GM23338 (cell line): ENCODE data around the gene TTBK2. TPM values are rescaled to one million over a fixed set of nuclear protein-coding genes. Genes with fewer than 3 reads are reported as not detected.

Experiments
- ATAC-seq: fragments of 200-7000 bp; cut with Tn5 transposase; 3 replicates; pipeline ENCODE4 v1.9.1; 2020
- DNase-seq: peaks from one replicate; pipeline ENCODE4 v3.0.0-alpha.2; 2015; ENCODE audit warnings: low spot score
- H2AFZ ChIP-seq: fragments of 200-600 bp; sonication (generic); 2 replicates; pipeline ENCODE4 v1.8.0; 2016; ENCODE audit warnings: antibody characterized with exemption, mild to moderate bottlenecking, moderate library complexity
- H3F3A ChIP-seq: fragments of 200-600 bp; sonication (generic); replicated peaks from 2 replicates; pipeline ENCODE4 v1.8.0; 2017; ENCODE audit warnings: antibody characterized with exemption, mixed run types, low read depth
- H3K27ac ChIP-seq: fragments of 200-600 bp; sonication (generic); 2 replicates; pipeline ENCODE4 v1.6.1; 2016; ENCODE audit warnings: low read depth
- H3K27me3 ChIP-seq: fragments of 200-600 bp; sonication (generic); 2 replicates; pipeline ENCODE4 v1.8.0; 2016; ENCODE audit warnings: mild to moderate bottlenecking, mixed run types, moderate library complexity; ENCODE audit not compliant: insufficient read depth
- H3K36me3 ChIP-seq: fragments of 200-600 bp; sonication (generic); 2 replicates; pipeline ENCODE4 v1.8.0; 2016; ENCODE audit warnings: mild to moderate bottlenecking; ENCODE audit not compliant: insufficient read depth
- H3K4me1 ChIP-seq: fragments of 200-600 bp; sonication (generic); 2 replicates; pipeline ENCODE4 v1.8.0; 2016; ENCODE audit warnings: mild to moderate bottlenecking, moderate library complexity; ENCODE audit not compliant: insufficient read depth
- H3K4me2 ChIP-seq: fragments of 200-600 bp; sonication (generic); 2 replicates; pipeline ENCODE4 v1.7.1; 2017; ENCODE audit warnings: mixed run types
- H3K4me3 ChIP-seq: fragments of 200-600 bp; sonication (generic); 2 replicates; pipeline ENCODE4 v1.6.1; 2016; ENCODE audit warnings: mixed run types
- H3K79me2 ChIP-seq: fragments of 200-600 bp; sonication (generic); replicated peaks from 2 replicates; pipeline ENCODE4 v1.8.0; 2017; ENCODE audit warnings: mild to moderate bottlenecking; ENCODE audit not compliant: insufficient read depth
- H3K9me2 ChIP-seq: fragments of 200-600 bp; sonication (generic); 2 replicates; pipeline ENCODE4 v1.8.0; 2017; ENCODE audit not compliant: insufficient read depth
- H4K20me1 ChIP-seq: fragments of 200-600 bp; sonication (generic); replicated peaks from 2 replicates; pipeline ENCODE4 v1.8.0; 2017; ENCODE audit warnings: mild to moderate bottlenecking; ENCODE audit not compliant: insufficient read depth
- H3K27ac Mint-ChIP-seq: 2 replicates; pipeline ENCODE4 v1.8.0; 2020; ENCODE audit warnings: inconsistent platforms, mild to moderate bottlenecking, moderate library complexity, mixed read lengths
- H3K27me3 Mint-ChIP-seq: 3 replicates; pipeline ENCODE4 v1.8.0; 2022; ENCODE audit warnings: low read depth, mild to moderate bottlenecking, moderate library complexity, mixed read lengths, inconsistent platforms; ENCODE audit not compliant: insufficient read depth, poor library complexity
- H3K36me3 Mint-ChIP-seq: 3 replicates; pipeline ENCODE4 v1.8.0; 2021; ENCODE audit warnings: low read depth, mild to moderate bottlenecking, inconsistent platforms, moderate library complexity, mixed read lengths
- H3K4me1 Mint-ChIP-seq: 3 replicates; pipeline ENCODE4 v1.8.0; 2020; ENCODE audit warnings: mild to moderate bottlenecking, inconsistent platforms, mixed read lengths
- H3K4me3 Mint-ChIP-seq: 3 replicates; pipeline ENCODE4 v1.8.0; 2021; ENCODE audit warnings: moderate library complexity, mild to moderate bottlenecking, inconsistent platforms, mixed read lengths
- H3K9me3 Mint-ChIP-seq: 3 replicates; pipeline ENCODE4 v1.8.0; 2020; ENCODE audit warnings: moderate library complexity, mild to moderate bottlenecking, inconsistent platforms, mixed read lengths
- CREB1 ChIP-seq: fragments of 250-450 bp; sonication (Bioruptor Pico); IDR thresholded peaks from 2 replicates; pipeline ENCODE4 v1.5.0; 2020; ENCODE audit warnings: low read depth, mild to moderate bottlenecking, moderate library complexity
- CTCF ChIP-seq, 2 experiments: fragments of 200-600 bp in 1 of 2; sonication (generic) in 1 of 2; conservative IDR thresholded peaks; 2 replicates each; pipeline versions ENCODE4 v1.5.1 to v1.6.1; 2016 to 2017; ENCODE audit warnings: antibody characterized with exemption in 2 of 2, low read depth in 2 of 2, mild to moderate bottlenecking in 2 of 2, moderate library complexity in 1 of 2
- ETS1 ChIP-seq: IDR thresholded peaks from 2 replicates; pipeline ENCODE4 v1.6.1; 2016; ENCODE audit warnings: antibody characterized with exemption
- EZH2 ChIP-seq: fragments of 200-600 bp; sonication (generic); IDR thresholded peaks from one replicate; pipeline ENCODE4 v1.8.0; 2017; ENCODE audit warnings: antibody characterized with exemption, mild to moderate bottlenecking, low read depth; ENCODE audit not compliant: unreplicated experiment
- EZH2phosphoT487 ChIP-seq: fragments of 200-600 bp; sonication (generic); IDR thresholded peaks from one replicate; pipeline ENCODE4 v1.8.1; 2018; ENCODE audit warnings: antibody characterized with exemption; ENCODE audit not compliant: unreplicated experiment
- JUNB ChIP-seq: IDR thresholded peaks from one replicate; pipeline ENCODE4 v1.6.1; 2016; ENCODE audit warnings: antibody characterized with exemption; ENCODE audit not compliant: unreplicated experiment
- NANOG ChIP-seq: IDR thresholded peaks from 2 replicates; pipeline ENCODE4 v1.6.1; 2016; ENCODE audit warnings: antibody characterized with exemption, borderline replicate concordance
- POLR2AphosphoS5 ChIP-seq: IDR thresholded peaks from 2 replicates; pipeline ENCODE4 v1.6.1; 2016; ENCODE audit warnings: antibody characterized with exemption, low read depth
- REST ChIP-seq: IDR thresholded peaks from one replicate; pipeline ENCODE4 v1.6.1; 2018; ENCODE audit warnings: antibody characterized with exemption; ENCODE audit not compliant: unreplicated experiment
- STAT1 ChIP-seq: IDR thresholded peaks from one replicate; pipeline ENCODE4 v1.6.1; 2016; ENCODE audit warnings: antibody characterized with exemption; ENCODE audit not compliant: unreplicated experiment
- ZNF114 ChIP-seq: fragments of 250-450 bp; sonication (Bioruptor Pico); IDR thresholded peaks from 2 replicates; pipeline ENCODE4 v1.5.0; 2020; ENCODE audit warnings: mild to moderate bottlenecking, moderate library complexity
- ZNF331 ChIP-seq: fragments of 250-450 bp; sonication (Bioruptor Pico); IDR thresholded peaks from 2 replicates; pipeline ENCODE4 v1.5.0; 2020; ENCODE audit warnings: low read depth, mild to moderate bottlenecking, moderate library complexity
- ZNF462 ChIP-seq: fragments of 250-450 bp; sonication (Bioruptor Pico); IDR thresholded peaks from 2 replicates; pipeline ENCODE4 v1.5.0; 2020; ENCODE audit warnings: mild to moderate bottlenecking, moderate library complexity
- polyA plus RNA-seq: library from polyadenylated mRNA; unstranded; fragments of >200 nt; fragmentation: Nextera tagmentation; extraction: Ambion mirVana; gene quantifications from 2 replicates; pipeline ENCODE4 v1.2.1, GENCODE V29; 2016
- total RNA-seq: library from RNA; depleted of rRNA; stranded (reverse); fragments of >200 nt; shearing (Covaris generic); gene quantifications from 2 replicates; pipeline ENCODE4 v1.2.3, GENCODE V29; 2014

Gene TTBK2
- total and polyA plus RNA-seq, 2 experiments from 2014 or later = 5.8 to 15.9 TPM

- Mint-ChIP-seq H3K36me3 (no peaks in the 10 kb centered on the region), H3K27me3 (peaks cover 3% of the 10 kb centered on the region), H3K27ac (no peak overlapping the region), H3K4me1 (no peaks in the 10 kb centered on the region), H3K4me3 (no peak overlapping the region), H3K9me3 (no peaks in the 10 kb centered on the region)
- Histone ChIP-seq H3K9me2 (no peaks in the 10 kb centered on the region), H3K36me3 (no peaks in the 10 kb centered on the region), H3F3A (no peaks in the 10 kb centered on the region), H3K4me3 (no peak overlapping the region), H3K4me1 (no peaks in the 10 kb centered on the region), H3K4me2 (no peak overlapping the region), H3K27ac (no peak overlapping the region), H3K79me2 (no peaks in the 10 kb centered on the region), H2AFZ (no peak overlapping the region), H3K27me3 (no peaks in the 10 kb centered on the region), H4K20me1 (no peaks in the 10 kb centered on the region; the same call in 1 of the 2 replicates)
- DNase-seq = no peak
- no peak for ATAC-seq
- TF ChIP-seq ZNF114 (CRISPR knock-in tag) (no peak), POLR2AphosphoS5 (no peak), EZH2 (no peak), REST (no peak), CTCF (conservative IDR thresholded peaks at IDR 0.05; ENCODE audit: low read depth in 2 of 2) (no peak), EZH2phosphoT487 (no peak), STAT1 (no peak), ETS1 (no peak), JUNB (no peak), NANOG (no peak), ZNF331 (CRISPR knock-in tag) (no peak), ZNF462 (no peak), CREB1 (CRISPR knock-in tag) (no peak)
Measured at GRCh38 chr15:42710662-42711061, 209.9 kb downstream of the TTBK2 start.
